ENCODE measurements around the gene SETD5. TPM values are rescaled to one million over a fixed set of nuclear protein-coding genes. Genes with fewer than 3 reads are reported as not detected.
A peak's percentile ranks its signal among the peaks of the same experiment; 100 is the strongest.

The SETD5 gene
- total RNA-seq, 1 donor from 2014 or later, result 167 TPM

DNA sequence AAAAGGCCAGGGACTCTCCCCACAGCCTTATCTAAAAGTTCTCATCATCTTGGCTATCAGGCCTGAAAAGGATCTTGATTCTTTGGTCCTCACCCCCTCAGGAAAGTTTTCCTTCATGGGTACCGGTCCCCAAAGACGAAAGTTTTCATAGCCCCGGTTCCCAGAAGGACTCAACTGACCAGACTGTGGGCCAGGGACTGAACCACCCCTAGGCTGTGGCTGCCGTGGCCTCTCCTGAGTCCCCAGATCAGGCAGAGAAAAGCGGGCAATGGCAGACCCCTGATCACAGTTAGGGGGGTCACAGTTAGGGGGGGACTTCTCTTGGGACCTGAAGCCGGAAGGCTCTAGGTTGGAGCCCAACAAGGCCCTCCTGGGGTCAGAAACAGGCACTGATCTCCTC lies 101.4 kb downstream of the SETD5 start:
- FAIRE-seq (no peak), DNase-seq (ENCODE audit: low read depth) (no peak)
- Mint-ChIP-seq H3K36me3 (ENCODE audit: low read depth, unreplicated experiment) (peaks cover 6% of the 10 kb centered on the region), H3K9me3 (ENCODE audit: unreplicated experiment) (peaks cover 4% of the 10 kb centered on the region), H3K4me3 (ENCODE audit: unreplicated experiment) (no peak overlapping the region), H3K27ac (ENCODE audit: unreplicated experiment) (no peak overlapping the region), H3K27me3 (ENCODE audit: low read depth, unreplicated experiment) (peaks cover 16% of the 10 kb centered on the region), H3K4me1 (ENCODE audit: low read depth, unreplicated experiment) (peaks cover 14% of the 10 kb centered on the region)
- no peaks in the 10 kb centered on the region for H3K36me3 ChIP-seq (ENCODE audit: insufficient read depth, low read length)
- H3K79me2 ChIP-seq (ENCODE audit: insufficient read depth, low read length), result no peaks in the 10 kb centered on the region
- H3K4me3 ChIP-seq (ENCODE audit: insufficient read depth, low read depth, low read length), result no peak overlapping the region
- peak overlapping the region; percentile 51 for H3K27ac ChIP-seq (ENCODE audit: low read depth, low read length)
- peaks cover 3% of the 10 kb centered on the region for H4K20me1 ChIP-seq (ENCODE audit: insufficient read depth, low read length)
- TF ChIP-seq EZH2 (IDR thresholded peaks at IDR 0.05; ENCODE audit: insufficient read depth, low read length), result no peak
- TF ChIP-seq CTCF (IDR thresholded peaks at IDR 0.05; ENCODE audit: insufficient read depth, low read depth, low read length), result no peak
- H2AFZ ChIP-seq (ENCODE audit: low read depth, low read length), result no peak overlapping the region
- H3K4me2 ChIP-seq (ENCODE audit: low read length), result peak overlapping the region; percentile 51
- H3K27me3 ChIP-seq (ENCODE audit: insufficient read depth, low read length), result no peaks in the 10 kb centered on the region
- no peak overlapping the region for H3K9ac ChIP-seq (ENCODE audit: low read length)
- peaks cover 32% of the 10 kb centered on the region for H3K4me1 ChIP-seq (ENCODE audit: insufficient read depth, low read length)
- H3K9me3 ChIP-seq (ENCODE audit: insufficient read depth, low read depth, low read length), result no peaks in the 10 kb centered on the region

DNA sequence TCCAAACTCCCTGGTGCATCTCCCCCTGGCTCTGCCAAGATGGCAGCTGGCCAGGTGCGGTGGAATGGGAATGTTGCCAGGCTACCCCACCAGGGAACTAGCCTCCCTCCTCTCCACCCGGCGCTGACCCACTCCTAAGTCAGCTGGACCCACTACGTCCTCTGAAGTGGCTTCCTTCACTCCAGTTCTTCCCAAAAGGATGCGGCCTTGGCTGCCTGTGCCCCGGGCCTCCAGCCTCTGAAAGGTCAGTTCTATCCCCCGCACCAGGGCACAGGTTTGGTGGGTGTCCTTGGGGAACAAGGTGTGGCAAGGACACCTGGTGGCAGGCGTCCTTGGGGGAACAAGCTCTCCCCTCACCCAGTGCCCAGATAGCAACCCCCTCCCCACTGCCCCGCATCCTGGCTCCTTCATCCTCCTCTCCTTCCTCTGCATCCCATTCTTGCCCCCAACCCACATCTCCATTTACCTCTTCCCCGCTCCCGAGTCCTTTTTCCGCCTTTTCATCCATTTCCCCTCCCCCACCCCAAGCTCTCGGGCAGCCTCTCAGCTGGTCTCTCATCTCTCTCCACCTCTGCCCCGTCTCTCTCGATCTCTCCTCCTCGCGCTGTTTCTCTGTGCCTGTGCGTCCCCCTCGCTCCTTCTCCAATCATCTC lies 102.2 kb downstream of the SETD5 start:
- peak overlapping the region; percentile 6 for H3K4me3 ChIP-seq (ENCODE audit: insufficient read depth, low read depth, low read length)
- no peaks in the 10 kb centered on the region for H3K9me3 ChIP-seq (ENCODE audit: insufficient read depth, low read depth, low read length)
- H3K27ac Mint-ChIP-seq (ENCODE audit: unreplicated experiment), result no peak overlapping the region
- peaks cover 4% of the 10 kb centered on the region for H3K9me3 Mint-ChIP-seq (ENCODE audit: unreplicated experiment)
- peaks cover 16% of the 10 kb centered on the region for H3K27me3 Mint-ChIP-seq (ENCODE audit: low read depth, unreplicated experiment)
- no peak overlapping the region for H3K27ac ChIP-seq (ENCODE audit: low read depth, low read length)
- DNase-seq (ENCODE audit: low read depth), result no peak
- no peaks in the 10 kb centered on the region for H3K27me3 ChIP-seq (ENCODE audit: insufficient read depth, low read length)
- H3K4me1 Mint-ChIP-seq (ENCODE audit: low read depth, unreplicated experiment), result peaks cover 13% of the 10 kb centered on the region
- H3K4me1 ChIP-seq (ENCODE audit: insufficient read depth, low read length), result peaks cover 32% of the 10 kb centered on the region
- no peak overlapping the region for H3K9ac ChIP-seq (ENCODE audit: low read length)
- H3K36me3 Mint-ChIP-seq (ENCODE audit: low read depth, unreplicated experiment), result peaks cover 6% of the 10 kb centered on the region
- no peak for FAIRE-seq
- H3K4me3 Mint-ChIP-seq (ENCODE audit: unreplicated experiment), result peak overlapping the region; percentile 74
- TF ChIP-seq CTCF (IDR thresholded peaks at IDR 0.05; ENCODE audit: insufficient read depth, low read depth, low read length) (no peak), EZH2 (IDR thresholded peaks at IDR 0.05; ENCODE audit: insufficient read depth, low read length) (no peak)
- peak overlapping the region; percentile 85 for H3K4me2 ChIP-seq (ENCODE audit: low read length)
- peak overlapping the region; percentile 0 for H2AFZ ChIP-seq (ENCODE audit: low read depth, low read length)
- H4K20me1 ChIP-seq (ENCODE audit: insufficient read depth, low read length), result peaks cover 3% of the 10 kb centered on the region
- H3K36me3 ChIP-seq (ENCODE audit: insufficient read depth, low read length), result no peaks in the 10 kb centered on the region
- no peaks in the 10 kb centered on the region for H3K79me2 ChIP-seq (ENCODE audit: insufficient read depth, low read length)

Data from astrocyte (in vitro differentiated cells and primary cell).